Stimulated activated CD4-positive, alpha-beta T cell treated with anti-CD3 and anti-CD28 coated beads, Interleukin-1b, Interleukin-23, amount 100 ng/mL, for 24 hours (primary cell): Measurements from ENCODE around the gene DHX34.

Experiments
- DNase-seq, 4 experiments: peaks; one replicate each; pipeline ENCODE4 v3.0.0-alpha.2; 2020; ENCODE audit warnings: low read depth in 4 of 4, low spot score in 1 of 4

DHX34 gene

GRCh38 chr19:47417107-47417745, 68.1 kb downstream of the DHX34 start:
- no peak for DNase-seq

GRCh38 chr19:47417746-47418691, 68.9 kb downstream of the DHX34 start:
- no peak for DNase-seq

GRCh38 chr19:47418692-47419029, 69.5 kb downstream of the DHX34 start:
- DNase-seq: no peak

GRCh38 chr19:47419030-47419783, 70.1 kb downstream of the DHX34 start, which contains the start of gene MEIS3:
Gene MEIS3, minus strand, starts transcription at chr19:47419527. Its CDS starts 446 bp downstream, at chr19:47419081.
- DNase-seq: no peak

GRCh38 chr19:47419789-47420188, 70.7 kb downstream of the DHX34 start:
- DNase-seq: no peak

- no peak for DNase-seq
Measured at GRCh38 chr19:47421244-47421786, 72.2 kb downstream of the DHX34 start.

GRCh38 chr19:47421844-47422395, 72.8 kb downstream of the DHX34 start:
- no peak for DNase-seq

- DNase-seq: no peak
Measured at GRCh38 chr19:47422417-47423163, 73.5 kb downstream of the DHX34 start.

GRCh38 chr19:47423203-47423882, 74.2 kb downstream of the DHX34 start:
- no peak for DNase-seq

- DNase-seq: peak; percentile 40 to 66 (median 54)
Measured at GRCh38 chr19:47427241-47428176, 78.4 kb downstream of the DHX34 start.

GRCh38 chr19:47428177-47428894, 79.2 kb downstream of the DHX34 start:
- peak; percentile 53 to 88 (median 63) for DNase-seq

GRCh38 chr19:47429140-47429793, 80.2 kb downstream of the DHX34 start:
- DNase-seq: no peak

- DNase-seq: no peak
Measured at GRCh38 chr19:47430041-47430802, 81.1 kb downstream of the DHX34 start.

- DNase-seq: no peak
Measured at GRCh38 chr19:47432091-47432490, 83.0 kb downstream of the DHX34 start.
